IMR-90 (cell line): ENCODE data around the gene ME3.

Experiments used
- BHLHE40 ChIP-seq: fragments of 150-350 bp; IDR thresholded peaks from 2 replicates; pipeline ENCODE4 v1.6.1; 2016; ENCODE audit warnings: mild to moderate bottlenecking, low read depth, low read length
- CTCF ChIP-seq: conservative IDR thresholded peaks from 2 replicates; pipeline ENCODE4 v1.5.1; 2012; ENCODE audit warnings: mild to moderate bottlenecking, low read depth, low read length, improper control_type of control experiment
- FOS ChIP-seq: fragments of 150-350 bp; IDR thresholded peaks from 2 replicates; pipeline ENCODE4 v1.6.1; 2016; ENCODE audit warnings: low read depth, low read length
- MAZ ChIP-seq: IDR thresholded peaks from 2 replicates; pipeline ENCODE4 v1.6.1; 2012; ENCODE audit warnings: low read depth, mild to moderate bottlenecking, low read length, improper control_type of control experiment, moderate library complexity, borderline replicate concordance
- MXI1 ChIP-seq: IDR thresholded peaks from 2 replicates; pipeline ENCODE4 v1.6.1; 2012; ENCODE audit warnings: low read depth, mild to moderate bottlenecking, low read length, moderate library complexity, borderline replicate concordance
- POLR2A ChIP-seq: IDR thresholded peaks from 2 replicates; pipeline ENCODE4 v1.6.1; 2012; ENCODE audit warnings: mild to moderate bottlenecking, low read depth, low read length
- RAD21 ChIP-seq: IDR thresholded peaks from 2 replicates; pipeline ENCODE4 v1.6.1; 2012; ENCODE audit warnings: low read length, improper control_type of control experiment
- SMC3 ChIP-seq: fragments of 150-350 bp; IDR thresholded peaks from 2 replicates; pipeline ENCODE4 v1.6.1; 2016; ENCODE audit warnings: low read depth, mild to moderate bottlenecking, antibody characterized with exemption, low read length, moderate library complexity
- USF2 ChIP-seq: fragments of 150-350 bp; IDR thresholded peaks from 2 replicates; pipeline ENCODE4 v1.6.1; 2017; ENCODE audit warnings: mild to moderate bottlenecking, antibody characterized with exemption, low read length, low read depth
- TF ChIP-seq, protein P1 (sequence below): fragments of 150-350 bp; IDR thresholded peaks from 2 replicates; pipeline ENCODE4 v1.6.1; 2016; ENCODE audit warnings: low read depth, mild to moderate bottlenecking, low read length, moderate library complexity, borderline replicate concordance

GRCh38 chr11:86508604-86509587, 163.5 kb downstream of the ME3 start:
- TF ChIP-seq CTCF: no peak
- no peak for TF ChIP-seq MXI1
- no peak for TF ChIP-seq BHLHE40
- no peak for TF ChIP-seq USF2
- no peak for TF ChIP-seq FOS
- TF ChIP-seq RAD21: no peak
- TF ChIP-seq, protein P1, sequence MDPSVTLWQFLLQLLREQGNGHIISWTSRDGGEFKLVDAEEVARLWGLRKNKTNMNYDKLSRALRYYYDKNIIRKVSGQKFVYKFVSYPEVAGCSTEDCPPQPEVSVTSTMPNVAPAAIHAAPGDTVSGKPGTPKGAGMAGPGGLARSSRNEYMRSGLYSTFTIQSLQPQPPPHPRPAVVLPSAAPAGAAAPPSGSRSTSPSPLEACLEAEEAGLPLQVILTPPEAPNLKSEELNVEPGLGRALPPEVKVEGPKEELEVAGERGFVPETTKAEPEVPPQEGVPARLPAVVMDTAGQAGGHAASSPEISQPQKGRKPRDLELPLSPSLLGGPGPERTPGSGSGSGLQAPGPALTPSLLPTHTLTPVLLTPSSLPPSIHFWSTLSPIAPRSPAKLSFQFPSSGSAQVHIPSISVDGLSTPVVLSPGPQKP: no peak
- TF ChIP-seq POLR2A: no peak
- no peak for TF ChIP-seq MAZ
- TF ChIP-seq SMC3: no peak
